Heart left ventricle (tissue), 16 donors: Measurements from ENCODE around the gene HBZ. TPM values are rescaled to one million over a fixed set of nuclear protein-coding genes. Genes with fewer than 3 reads are reported as not detected.

ENCODE experiments used
- ATAC-seq, 4 donors: fragments of 200-7000 bp; cut with Tn5 transposase; one replicate each; pipeline ENCODE4 v1.9.1; 2020 to 2022; ENCODE audit warnings: moderate library complexity in 4 of 4, mild to moderate bottlenecking in 3 of 4, moderate number of reproducible peaks in 1 of 4
- DNase-seq, 5 donors: peaks; one replicate each; pipeline ENCODE4 v3.0.0-alpha.2; 2020
- H3K27ac ChIP-seq, 12 donors: fragments of 200-600 bp; sonication (generic) in 4 of 12; one replicate each; pipeline versions ENCODE4 v1.5.0 to v1.8.0; 2016 to 2022; ENCODE audit warnings: mild to moderate bottlenecking in 2 of 12
- H3K27me3 ChIP-seq, 9 donors: fragments of 200-600 bp; sonication (generic) in 2 of 9; one replicate each; pipeline versions ENCODE4 v1.5.1 to v1.8.0; 2016 to 2022; ENCODE audit warnings: mild to moderate bottlenecking in 3 of 9
- H3K36me3 ChIP-seq, 9 donors: fragments of 200-600 bp; sonication (generic) in 2 of 9; one replicate each; pipeline versions ENCODE4 v1.5.0 to v1.8.0; 2018 to 2022; ENCODE audit warnings: mild to moderate bottlenecking in 2 of 9
- H3K4me1 ChIP-seq, 12 donors: fragments of 200-600 bp; sonication (generic) in 4 of 12; one replicate each; pipeline versions ENCODE4 v1.5.0 to v1.8.0; 2016 to 2022; ENCODE audit warnings: mild to moderate bottlenecking in 3 of 12
- H3K4me3 ChIP-seq, 12 donors: fragments of 200-600 bp; sonication (generic) in 4 of 12; one replicate each; pipeline versions ENCODE4 v1.5.0 to v1.8.0; 2017 to 2022; ENCODE audit warnings: mild to moderate bottlenecking in 9 of 12, moderate library complexity in 4 of 12
- H3K9me3 ChIP-seq, 12 donors: fragments of 200-600 bp; sonication (generic) in 4 of 12; one replicate each; pipeline versions ENCODE4 v1.5.0 to v1.8.0; 2016 to 2022; ENCODE audit warnings: mild to moderate bottlenecking in 1 of 12
- POLR2A ChIP-seq, 2 donors: fragments of 450-650 bp; IDR thresholded peaks; one replicate each; pipeline ENCODE4 v1.6.1; 2017; ENCODE audit warnings: antibody characterized with exemption in 2 of 2, mild to moderate bottlenecking in 2 of 2, moderate library complexity in 2 of 2
- WGBS, 4 donors: extraction: QIAGEN DNeasy Blood & Tissue Kit in 2 of 4; methylation state at CpG; one replicate each; pipeline versions ENCODE4 v1.1.5 to v1.1.7; 2013 to 2018; 5-methylcytosine and 5-hydroxymethylcytosine counted together
- intact Hi-C, 10 donors: fragments of 100-400 bp; cut with DNase I; formaldehyde crosslinking; loops; one replicate each; pipeline versions ENCODE4 v1.11.1 to v1.14.2; 2022
- polyA plus RNA-seq, 2 donors: library from polyadenylated mRNA; stranded (reverse); fragments of 200-250 nt; gene quantifications; one replicate each; pipeline ENCODE4 v1.2.3, GENCODE V29; 2013
- total RNA-seq, 9 donors: library from RNA; depleted of rRNA in 2 of 9; stranded (reverse); fragments of >200 nt in 2 of 9; fragmentation: NEBNext Ultra II Directional in 3 of 9; extraction: Animal tissue kit (Norgen Biotek cat#: 25700) in 3 of 9; gene quantifications; one replicate each; pipeline versions ENCODE4 v1.1.0 to v1.2.4, GENCODE V29; 2016 to 2023
- TF ChIP-seq, protein P1 (sequence below), 12 donors: fragments of 200-600 bp; sonication (generic) in 4 of 12; IDR thresholded peaks; one replicate each; pipeline versions ENCODE4 v1.5.0 to v1.8.0; 2018 to 2022; ENCODE audit warnings: antibody characterized with exemption in 12 of 12, mild to moderate bottlenecking in 5 of 12
- donor health status: ischemic (EF 13 %, LVEDD 7.1; RV severe dilation, severe dysfunction).
- donor health status: healthy with polysubstance abuse.
- donor health status: DM: no; HTN: yes; CAD: no.
- donor health status: DM: no; HTN: no; CAD: no.
- donor health status: ischemic (EF 25% LVEDD 6.9; RV normal size, moderate dysfunction).
- donor health status: ischemic (EF 25% LVEDD 5.7; RV mildly dilated, moderate dysfunction).
- donor health status: healthy.
- donor health status: DM: yes; HTN: yes; CAD: no.
- donor health status: ischemic (EF 35%, LVEDD 5.7; RV mildly dilated, moderate dysfunction).
- donor health status: nonischemic (EF 11% LVEDD 7.7; RV severe dilation, severe dysfunction).
- donor health status: DM: yes; HTN: yes; CAD: no.
- donor health status: PGD.
- donor health status: ischemic (EF 29% LVEDD 5.4; RV normal size, mild dysfunction).
- donor health status: nonischemic (EF 23%, LVEDD 6.1; RV moderate dilation, normal function).

The HBZ gene
- total and polyA plus RNA-seq, 11 donors, result not detected

DNA sequence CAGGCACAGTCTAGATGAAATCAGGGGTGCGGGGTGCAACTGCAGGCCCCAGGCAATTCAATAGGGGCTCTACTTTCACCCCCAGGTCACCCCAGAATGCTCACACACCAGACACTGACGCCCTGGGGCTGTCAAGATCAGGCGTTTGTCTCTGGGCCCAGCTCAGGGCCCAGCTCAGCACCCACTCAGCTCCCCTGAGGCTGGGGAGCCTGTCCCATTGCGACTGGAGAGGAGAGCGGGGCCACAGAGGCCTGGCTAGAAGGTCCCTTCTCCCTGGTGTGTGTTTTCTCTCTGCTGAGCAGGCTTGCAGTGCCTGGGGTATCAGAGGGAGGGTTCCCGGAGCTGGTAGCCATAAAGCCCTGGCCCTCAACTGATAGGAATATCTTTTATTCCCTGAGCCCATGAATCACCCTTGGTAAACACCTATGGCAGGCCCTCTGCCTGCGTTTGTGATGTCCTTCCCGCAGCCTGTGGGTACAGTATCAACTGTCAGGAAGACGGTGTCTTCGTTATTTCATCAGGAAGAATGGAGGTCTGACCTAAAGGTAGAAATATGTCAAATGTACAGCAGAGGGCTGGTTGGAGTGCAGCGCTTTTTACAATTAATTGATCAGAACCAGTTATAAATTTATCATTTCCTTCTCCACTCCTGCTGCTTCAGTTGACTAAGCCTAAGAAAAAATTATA, 25.7 kb downstream of the HBZ start:
- Histone ChIP-seq H3K36me3 (no peaks in the 10 kb centered on the region), H3K27me3 (peaks cover 34 to 61% (median 47%) of the 10 kb centered on the region in 9 donors), H3K4me1 (peaks cover 7 to 28% (median 12%) of the 10 kb centered on the region in 12 donors), H3K4me3 (no peak overlapping the region), H3K27ac (no peak overlapping the region), H3K9me3 (no peaks in the 10 kb centered on the region)
- DNase-seq (no peak), ATAC-seq (no peak)
- TF ChIP-seq, protein P1, sequence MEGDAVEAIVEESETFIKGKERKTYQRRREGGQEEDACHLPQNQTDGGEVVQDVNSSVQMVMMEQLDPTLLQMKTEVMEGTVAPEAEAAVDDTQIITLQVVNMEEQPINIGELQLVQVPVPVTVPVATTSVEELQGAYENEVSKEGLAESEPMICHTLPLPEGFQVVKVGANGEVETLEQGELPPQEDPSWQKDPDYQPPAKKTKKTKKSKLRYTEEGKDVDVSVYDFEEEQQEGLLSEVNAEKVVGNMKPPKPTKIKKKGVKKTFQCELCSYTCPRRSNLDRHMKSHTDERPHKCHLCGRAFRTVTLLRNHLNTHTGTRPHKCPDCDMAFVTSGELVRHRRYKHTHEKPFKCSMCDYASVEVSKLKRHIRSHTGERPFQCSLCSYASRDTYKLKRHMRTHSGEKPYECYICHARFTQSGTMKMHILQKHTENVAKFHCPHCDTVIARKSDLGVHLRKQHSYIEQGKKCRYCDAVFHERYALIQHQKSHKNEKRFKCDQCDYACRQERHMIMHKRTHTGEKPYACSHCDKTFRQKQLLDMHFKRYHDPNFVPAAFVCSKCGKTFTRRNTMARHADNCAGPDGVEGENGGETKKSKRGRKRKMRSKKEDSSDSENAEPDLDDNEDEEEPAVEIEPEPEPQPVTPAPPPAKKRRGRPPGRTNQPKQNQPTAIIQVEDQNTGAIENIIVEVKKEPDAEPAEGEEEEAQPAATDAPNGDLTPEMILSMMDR (IDR thresholded peaks at IDR 0.05), result no peak
- TF ChIP-seq POLR2A (IDR thresholded peaks at IDR 0.05), result no peak
- WGBS, 4 donors, result 56 to 81% (median 66%) methylated on average over 7 to 11 of the region's 11 CpGs
- intact Hi-C loops, result loop anchor here in 1 of 10 donors (5.0 kb wide), 1 partner anchor 71 kb away; no protein-coding TSS in a partner anchor

DNA sequence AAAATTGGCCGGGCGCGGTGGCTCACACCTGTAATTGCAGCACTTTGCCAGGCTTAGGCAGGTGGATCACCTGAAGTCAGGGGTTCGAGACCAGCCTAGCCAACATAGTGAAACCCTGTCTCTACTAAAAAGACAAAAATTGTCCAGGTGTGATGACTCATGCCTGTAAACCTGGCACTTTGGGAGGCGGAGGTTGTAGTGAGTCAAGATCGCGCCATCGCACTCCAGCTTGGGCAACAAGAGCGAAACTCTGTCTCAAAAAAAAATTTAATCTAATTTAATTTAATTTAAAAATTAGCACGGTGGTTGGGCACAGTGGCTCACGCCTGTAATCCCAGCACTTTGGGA, 26.2 kb downstream of the HBZ start:
- DNase-seq, result peak in 1 of 5 donors; percentile 14

DNA sequence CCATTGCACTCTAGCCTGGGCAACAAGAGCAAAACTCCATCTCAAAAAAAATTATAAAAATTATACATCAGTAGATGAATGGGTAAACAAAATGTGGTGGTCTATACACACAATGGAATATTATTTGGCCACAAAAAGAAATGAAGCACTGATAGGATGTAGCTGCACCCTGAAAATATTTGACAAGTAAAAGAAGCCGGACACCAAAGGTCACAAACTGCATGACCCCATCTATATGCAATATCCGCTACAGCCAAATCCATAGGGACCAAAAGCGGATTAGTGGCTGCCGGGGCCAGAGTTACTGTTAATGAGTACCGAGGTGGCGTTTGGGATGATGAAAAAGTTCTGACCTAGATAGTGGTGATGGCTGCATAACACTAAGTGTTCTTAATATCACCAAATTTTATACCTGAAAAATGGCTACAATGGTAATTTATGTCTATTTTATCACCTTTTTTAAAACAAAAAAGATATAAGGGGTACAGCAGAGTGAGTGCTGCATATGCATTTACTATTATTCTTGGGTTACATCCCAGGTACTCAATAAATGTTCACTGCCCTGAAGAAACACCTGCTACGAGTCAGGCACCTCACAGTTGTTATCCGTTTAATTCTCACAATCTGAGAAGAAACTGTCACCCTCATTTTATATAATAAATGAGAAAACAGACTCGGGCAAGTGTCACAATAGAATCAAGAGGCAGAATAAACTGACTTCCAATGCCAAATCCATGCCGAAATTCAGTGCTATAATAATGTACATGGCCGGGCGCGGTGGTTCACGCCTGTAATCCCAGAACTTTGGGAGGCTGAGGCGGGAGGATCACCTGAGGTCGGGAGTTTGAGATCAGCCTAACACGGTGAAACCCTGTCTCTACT, 27.0 kb downstream of the HBZ start:
- Histone ChIP-seq H3K27ac (no peak overlapping the region), H3K4me1 (peaks cover 7 to 28% (median 12%) of the 10 kb centered on the region in 12 donors), H3K9me3 (no peaks in the 10 kb centered on the region), H3K27me3 (peaks cover 34 to 56% (median 46%) of the 10 kb centered on the region in 9 donors), H3K4me3 (no peak overlapping the region), H3K36me3 (no peaks in the 10 kb centered on the region)
- no peak for ATAC-seq
- 75 to 80% (median 78%) methylated on average over 17 of the region's 17 CpGs for WGBS, 4 donors
- peak in 1 of 5 donors; percentile 28 for DNase-seq
- TF ChIP-seq, protein P1 (IDR thresholded peaks at IDR 0.05), result no peak
- no peak for TF ChIP-seq POLR2A (IDR thresholded peaks at IDR 0.05)
- intact Hi-C loops, result loop anchor here in 9 of 10 donors (2.0 to 5.0 kb wide), 4 partner anchors 57 to 72 kb away; no protein-coding TSS in a partner anchor

More for the DNA sequence above, 26.2 kb downstream of the HBZ start:
- Histone ChIP-seq H3K27ac (no peak overlapping the region), H3K36me3 (no peaks in the 10 kb centered on the region), H3K4me3 (no peak overlapping the region), H3K4me1 (peaks cover 7 to 28% (median 12%) of the 10 kb centered on the region in 12 donors), H3K27me3 (peaks cover 34 to 57% (median 47%) of the 10 kb centered on the region in 9 donors), H3K9me3 (no peaks in the 10 kb centered on the region)
- WGBS, 4 donors, result 83 to 91% (median 85%) methylated on average over 11 of the region's 11 CpGs
- TF ChIP-seq, protein P1 (IDR thresholded peaks at IDR 0.05), result no peak
- TF ChIP-seq POLR2A (IDR thresholded peaks at IDR 0.05), result no peak
- intact Hi-C loops, result loop anchor here in 1 of 10 donors (5.0 kb wide), 1 partner anchor 71 kb away; no protein-coding TSS in a partner anchor
- ATAC-seq, result no peak
